ENCODE data around the gene L1CAM. TPM values are rescaled to one million over a fixed set of nuclear protein-coding genes. Genes with fewer than 3 reads are reported as not detected.
"Not testable (repeated sequence)": the region's sequence is repeated elsewhere in the genome, so short reads cannot be mapped to it uniquely, and the experiment has no call there.

Gene L1CAM
- total RNA-seq, 1 experiment from 2014 or later = 20.7 TPM

- Mint-ChIP-seq H3K4me3 (ENCODE audit: unreplicated experiment) (no peak overlapping the region), H3K4me1 (ENCODE audit: insufficient read depth, unreplicated experiment) (no peaks in the 10 kb centered on the region), H3K27ac (ENCODE audit: low read depth, unreplicated experiment) (no peak overlapping the region), H3K9me3 (ENCODE audit: unreplicated experiment) (no peaks in the 10 kb centered on the region), H3K36me3 (ENCODE audit: insufficient read depth, unreplicated experiment) (no peaks in the 10 kb centered on the region), H3K27me3 (ENCODE audit: insufficient read depth, unreplicated experiment) (peaks cover 29% of the 10 kb centered on the region)
- DNase-seq (ENCODE audit: unreplicated experiment) = no peak
- BruUV-seq (replicated peaks) = no TSS peak
- intact Hi-C loops (cut with micrococcal nuclease) = no loop called here
- POLR2A ChIA-PET = no interaction called here
- TF ChIP-seq CTCF (IDR thresholded peaks at IDR 0.05; ENCODE audit: unreplicated experiment) = no peak
- CTCF ChIA-PET = interaction anchor here (0.6 to 0.9 kb wide), 2 partner anchors 130 to 271 kb away, joined by 3 read pairs; no protein-coding TSS in a partner anchor
Observed at GRCh38 chrX:153819384-153820040, 66.5 kb downstream of the L1CAM start.

- ChIA-PET POLR2A (no interaction called here), CTCF (interaction anchor here (0.6 kb wide), 2 partner anchors 27 to 124 kb away, joined by 3 to 4 read pairs; no protein-coding TSS in a partner anchor)
- intact Hi-C loops (cut with micrococcal nuclease) = no loop called here
- no peak for TF ChIP-seq CTCF (IDR thresholded peaks at IDR 0.05; ENCODE audit: unreplicated experiment)
- Mint-ChIP-seq H3K4me1 (ENCODE audit: insufficient read depth, unreplicated experiment) (no peaks in the 10 kb centered on the region), H3K36me3 (ENCODE audit: insufficient read depth, unreplicated experiment) (no peaks in the 10 kb centered on the region), H3K9me3 (ENCODE audit: unreplicated experiment) (no peaks in the 10 kb centered on the region), H3K27ac (ENCODE audit: low read depth, unreplicated experiment) (no peak overlapping the region), H3K4me3 (ENCODE audit: unreplicated experiment) (no peak overlapping the region), H3K27me3 (ENCODE audit: insufficient read depth, unreplicated experiment) (peaks cover 22% of the 10 kb centered on the region)
- DNase-seq (ENCODE audit: unreplicated experiment) = no peak
- no TSS peak for BruUV-seq (replicated peaks)
Observed at GRCh38 chrX:153818571-153819383, 67.2 kb downstream of the L1CAM start.

- CTCF ChIA-PET = interaction anchor here (0.6 kb wide), 2 partner anchors 28 to 124 kb away, joined by 3 to 4 read pairs; no protein-coding TSS in a partner anchor
- BruUV-seq (replicated peaks); H3K27ac Mint-ChIP-seq (ENCODE audit: low read depth, unreplicated experiment); H3K4me3 Mint-ChIP-seq (ENCODE audit: unreplicated experiment); H3K9me3 Mint-ChIP-seq (ENCODE audit: unreplicated experiment); H3K36me3 Mint-ChIP-seq (ENCODE audit: insufficient read depth, unreplicated experiment); POLR2A ChIA-PET; H3K4me1 Mint-ChIP-seq (ENCODE audit: insufficient read depth, unreplicated experiment); DNase-seq (ENCODE audit: unreplicated experiment); intact Hi-C loops (cut with micrococcal nuclease): not testable (repeated sequence)
- peaks cover 26% of the 10 kb centered on the region for H3K27me3 Mint-ChIP-seq (ENCODE audit: insufficient read depth, unreplicated experiment)
Observed at GRCh38 chrX:153818064-153818463, 67.9 kb downstream of the L1CAM start.

- no peaks in the 10 kb centered on the region for H3K9me3 Mint-ChIP-seq (ENCODE audit: unreplicated experiment)
- no peaks in the 10 kb centered on the region for H3K4me1 Mint-ChIP-seq (ENCODE audit: insufficient read depth, unreplicated experiment)
- H3K27me3 Mint-ChIP-seq (ENCODE audit: insufficient read depth, unreplicated experiment) = peaks cover 26% of the 10 kb centered on the region
- ChIA-PET POLR2A (no interaction called here), CTCF (no interaction called here)
- no peak overlapping the region for H3K4me3 Mint-ChIP-seq (ENCODE audit: unreplicated experiment)
- intact Hi-C loops (cut with micrococcal nuclease) = no loop called here
- H3K36me3 Mint-ChIP-seq (ENCODE audit: insufficient read depth, unreplicated experiment) = no peaks in the 10 kb centered on the region
- TF ChIP-seq CTCF (IDR thresholded peaks at IDR 0.05; ENCODE audit: unreplicated experiment) = no peak
- no TSS peak for BruUV-seq (replicated peaks)
- DNase-seq (ENCODE audit: unreplicated experiment) = no peak
- no peak overlapping the region for H3K27ac Mint-ChIP-seq (ENCODE audit: low read depth, unreplicated experiment)
Observed at GRCh38 chrX:153816831-153817690, 68.9 kb downstream of the L1CAM start.

All from MCF 10A (cell line).